SK-N-SH (cell line): ENCODE data around the gene APLN. TPM values are rescaled to one million over a fixed set of nuclear protein-coding genes. Genes with fewer than 3 reads are reported as not detected.
A peak's percentile ranks its signal among the peaks of the same experiment; 100 is the strongest.

Experiments
- CTCF ChIA-PET: fragments of 300-600, 350-600 bp; formaldehyde crosslinking; extraction: SDS; loops from one replicate; lab custom pipeline; 2021; lab: Yijun Ruan, JAX
- POLR2A ChIA-PET: fragments of 350-600 bp; sonication (Branson Sonifier 250); formaldehyde crosslinking; extraction: SDS; loops from one replicate; lab custom pipeline; 2020; ENCODE audit warnings: antibody characterized with exemption, inconsistent platforms; lab: Yijun Ruan, JAX
- DNase-seq: peaks from one replicate; pipeline ENCODE4 v3.0.0; 2012
- H2AFZ ChIP-seq: fragments of 200-600 bp; sonication (generic); 2 replicates; pipeline ENCODE4 v1.8.1; 2016; ENCODE audit warnings: antibody characterized with exemption, mild to moderate bottlenecking, low read depth
- H3F3A ChIP-seq: fragments of 200-600 bp; sonication (generic); replicated peaks from 2 replicates; pipeline ENCODE3; 2016; ENCODE audit warnings: antibody characterized with exemption, mild to moderate bottlenecking; ENCODE audit not compliant: insufficient read depth
- H3K27ac ChIP-seq, 2 experiments: fragments of 200-500 bp in 1 of 2; fragments of 200-600 bp in 1 of 2; sonication (Bioruptor generic) in 1 of 2; sonication (generic), shearing (Covaris generic) in 1 of 2; 2 replicates each; pipeline versions ENCODE4 v1.5.1 to v1.6.1; 2014 to 2016; ENCODE audit warnings: low read depth in 2 of 2, inconsistent platforms in 1 of 2, low read length in 1 of 2, mild to moderate bottlenecking in 1 of 2, mixed read lengths in 1 of 2
- H3K27me3 ChIP-seq: fragments of 200-600 bp; sonication (generic), shearing (Covaris generic); 2 replicates; pipeline ENCODE4 v1.6.1; 2016; ENCODE audit warnings: mixed run types; ENCODE audit not compliant: insufficient read depth
- H3K36me3 ChIP-seq, 2 experiments: fragments of 200-500 bp in 1 of 2; fragments of 200-600 bp in 1 of 2; sonication (Bioruptor generic) in 1 of 2; sonication (generic) in 1 of 2; replicated peaks in 1 of 2; 2 replicates each; pipeline versions ENCODE3 to v1.5.1; 2014 to 2016; ENCODE audit warnings: low read length in 1 of 2, mild to moderate bottlenecking in 1 of 2; ENCODE audit not compliant: insufficient read depth in 2 of 2, control insufficient read depth in 1 of 2
- H3K4me1 ChIP-seq, 2 experiments: fragments of 200-500 bp in 1 of 2; fragments of 200-600 bp in 1 of 2; sonication (Bioruptor generic) in 1 of 2; sonication (generic), shearing (Covaris generic) in 1 of 2; 2 replicates each; pipeline versions ENCODE4 v1.5.1 to v1.6.1; 2014 to 2016; ENCODE audit warnings: low read depth in 1 of 2, low read length in 1 of 2, mixed run types in 1 of 2; ENCODE audit not compliant: insufficient read depth in 2 of 2, control insufficient read depth in 1 of 2
- H3K4me2 ChIP-seq: fragments of 200-600 bp; sonication (generic), shearing (Covaris generic); 2 replicates; pipeline ENCODE4 v1.6.1; 2017; ENCODE audit warnings: mixed run types
- H3K4me3 ChIP-seq, 2 experiments: fragments of 200-500 bp in 1 of 2; fragments of 200-600 bp in 1 of 2; sonication (Bioruptor generic) in 1 of 2; sonication (generic), shearing (Covaris generic) in 1 of 2; 2 replicates each; pipeline versions ENCODE4 v1.5.1 to v1.8.1; 2014 to 2016; ENCODE audit warnings: low read depth in 2 of 2, inconsistent platforms in 1 of 2, low read length in 1 of 2, mild to moderate bottlenecking in 1 of 2, mixed read lengths in 1 of 2, moderate library complexity in 1 of 2
- H3K79me2 ChIP-seq: fragments of 200-600 bp; sonication (generic); 2 replicates; pipeline ENCODE4 v1.8.1; 2017; ENCODE audit warnings: mild to moderate bottlenecking; ENCODE audit not compliant: insufficient read depth
- H3K9ac ChIP-seq: fragments of 200-600 bp; sonication (generic); 2 replicates; pipeline ENCODE4 v1.6.1; 2017; ENCODE audit warnings: mixed run types
- H3K9me2 ChIP-seq: fragments of 200-600 bp; sonication (generic); 2 replicates; pipeline ENCODE4 v1.6.1; 2017; ENCODE audit warnings: mixed run types
- H3K9me3 ChIP-seq: fragments of 200-600 bp; sonication (generic); 2 replicates; pipeline ENCODE4 v1.6.1; 2017; ENCODE audit warnings: mixed run types, mild to moderate bottlenecking, moderate library complexity
- H4K20me1 ChIP-seq: fragments of 200-600 bp; sonication (generic); 2 replicates; pipeline ENCODE4 v1.6.1; 2017; ENCODE audit warnings: mild to moderate bottlenecking, mixed run types; ENCODE audit not compliant: insufficient read depth
- CHD2 ChIP-seq: fragments of 150-350 bp; IDR thresholded peaks from 2 replicates; pipeline ENCODE4 v1.6.1; 2018; ENCODE audit warnings: low read length; ENCODE audit not compliant: partially characterized antibody
- ELF1 ChIP-seq: IDR thresholded peaks from 2 replicates; pipeline ENCODE4 v1.4.0; 2012
- EP300 ChIP-seq, 2 experiments: IDR thresholded peaks; 2 replicates each; pipeline versions ENCODE4 v1.4.0 to v1.6.1; 2012; ENCODE audit warnings: borderline replicate concordance in 1 of 2, low read depth in 1 of 2, low read length in 1 of 2
- FOSL2 ChIP-seq: IDR thresholded peaks from 2 replicates; pipeline ENCODE4 v1.4.0; 2012; ENCODE audit warnings: low read depth, mild to moderate bottlenecking, moderate library complexity, borderline replicate concordance
- FOXJ3 ChIP-seq: sonication (generic); formaldehyde crosslinking; IDR thresholded peaks from 2 replicates; pipeline ENCODE4 v1.5.1; 2020; ENCODE audit warnings: mild to moderate bottlenecking, missing genetic modification reagents
- GABPA ChIP-seq: IDR thresholded peaks from 2 replicates; pipeline ENCODE4 v1.4.0; 2012; ENCODE audit warnings: low read depth, mild to moderate bottlenecking
- GATA2 ChIP-seq: sonication (generic); formaldehyde crosslinking; IDR thresholded peaks from 2 replicates; pipeline ENCODE4 v1.5.0; 2020; ENCODE audit warnings: mild to moderate bottlenecking, missing genetic modification reagents
- JUND ChIP-seq: IDR thresholded peaks from 2 replicates; pipeline ENCODE4 v1.4.0; 2012
- MEF2A ChIP-seq: IDR thresholded peaks from 2 replicates; pipeline ENCODE4 v1.4.0; 2012; ENCODE audit warnings: low read depth, borderline replicate concordance
- MXI1 ChIP-seq: IDR thresholded peaks from 2 replicates; pipeline ENCODE4 v1.6.1; 2012; ENCODE audit warnings: mild to moderate bottlenecking, low read depth, low read length, improper control_type of control experiment
- NFIC ChIP-seq: IDR thresholded peaks from 2 replicates; pipeline ENCODE4 v1.4.0; 2012; ENCODE audit warnings: borderline replicate concordance
- POLR2AphosphoS5 ChIP-seq: IDR thresholded peaks from 2 replicates; pipeline ENCODE4 v1.6.1; 2012; ENCODE audit warnings: low read depth, low read length
- REST ChIP-seq: IDR thresholded peaks from 2 replicates; pipeline ENCODE4 v1.6.1; 2012; ENCODE audit warnings: mild to moderate bottlenecking, low read depth, low read length, moderate library complexity
- RFX5 ChIP-seq: IDR thresholded peaks from 2 replicates; pipeline ENCODE4 v1.6.1; 2012; ENCODE audit warnings: mild to moderate bottlenecking, improper control_type of control experiment, low read length
- RXRA ChIP-seq: IDR thresholded peaks from 2 replicates; pipeline ENCODE4 v1.4.0; 2012; ENCODE audit warnings: low read depth, mild to moderate bottlenecking, borderline replicate concordance
- TAF1 ChIP-seq: IDR thresholded peaks from 2 replicates; pipeline ENCODE4 v1.6.1; 2012; ENCODE audit warnings: low read depth, mild to moderate bottlenecking, low read length, moderate library complexity, borderline replicate concordance
- TCF12 ChIP-seq: IDR thresholded peaks from 2 replicates; pipeline ENCODE4 v1.4.0; 2012
- YY1 ChIP-seq: IDR thresholded peaks from 2 replicates; pipeline ENCODE4 v1.4.0; 2012; ENCODE audit warnings: low read depth, mild to moderate bottlenecking
- WGBS: methylation state at CpG from one replicate; pipeline ENCODE4 v1.1.6; 2017; ENCODE audit warnings: low lambda C conversion rate; 5-methylcytosine and 5-hydroxymethylcytosine counted together
- polyA plus RNA-seq, 3 experiments: library from polyadenylated mRNA; depleted of rRNA; stranded (reverse); fragments of >200 nt; gene quantifications; 2 replicates each; pipeline ENCODE4 v1.2.3, GENCODE V29; 2012
- TF ChIP-seq, protein P1 (sequence below): fragments of 150-350 bp; IDR thresholded peaks from 2 replicates; pipeline ENCODE4 v1.6.1; 2016; ENCODE audit warnings: mild to moderate bottlenecking, low read depth, low read length
- TF ChIP-seq, protein P2 (sequence below): fragments of 150-350 bp; IDR thresholded peaks from 2 replicates; pipeline ENCODE4 v1.6.1; 2017; ENCODE audit warnings: antibody characterized with exemption, low read length, low read depth, borderline replicate concordance
- TF ChIP-seq, protein P3 (sequence below): IDR thresholded peaks from 2 replicates; pipeline ENCODE4 v1.4.0; 2012; ENCODE audit warnings: low read depth
- TF ChIP-seq, protein P4 (sequence below): IDR thresholded peaks from 2 replicates; pipeline ENCODE4 v1.4.0; 2012; ENCODE audit warnings: low read depth, borderline replicate concordance
- TF ChIP-seq, protein P5 (sequence below): IDR thresholded peaks from 2 replicates; pipeline ENCODE4 v1.4.0; 2012; ENCODE audit warnings: low read depth, borderline replicate concordance

APLN gene
- 0.71 and 0.82 TPM in 2 replicates for polyA plus RNA-seq (2012; rRNA removed)
- 0.41 and 0.75 TPM in 2 replicates for polyA plus RNA-seq (2012; cell fraction: cytosol; rRNA removed)
- polyA plus RNA-seq (2012; cell fraction: nucleus; rRNA removed) = 0.31 and 0.47 TPM in 2 replicates

- no peak within 1 kb of the TSS for H3K9ac ChIP-seq
- H3K27ac ChIP-seq = peak within 1 kb of the TSS in 1 of 2 experiments; percentile 53; a peak in 1 of 4 replicates
Measured at GRCh38 chrX:129654652-129655546, at the start of gene APLN. Gene APLN, minus strand, starts transcription at chrX:129654956. Its CDS starts 326 bp downstream, at chrX:129654630.

More at GRCh38 chrX:129654652-129655546, at the start of gene APLN:
- H3F3A ChIP-seq = no peaks in the 10 kb centered on the region
- TF ChIP-seq, protein P1, sequence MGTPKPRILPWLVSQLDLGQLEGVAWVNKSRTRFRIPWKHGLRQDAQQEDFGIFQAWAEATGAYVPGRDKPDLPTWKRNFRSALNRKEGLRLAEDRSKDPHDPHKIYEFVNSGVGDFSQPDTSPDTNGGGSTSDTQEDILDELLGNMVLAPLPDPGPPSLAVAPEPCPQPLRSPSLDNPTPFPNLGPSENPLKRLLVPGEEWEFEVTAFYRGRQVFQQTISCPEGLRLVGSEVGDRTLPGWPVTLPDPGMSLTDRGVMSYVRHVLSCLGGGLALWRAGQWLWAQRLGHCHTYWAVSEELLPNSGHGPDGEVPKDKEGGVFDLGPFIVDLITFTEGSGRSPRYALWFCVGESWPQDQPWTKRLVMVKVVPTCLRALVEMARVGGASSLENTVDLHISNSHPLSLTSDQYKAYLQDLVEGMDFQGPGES = no peak
- no peak for TF ChIP-seq GABPA
- TF ChIP-seq RFX5 = no peak
- no peak for TF ChIP-seq CHD2
- no peak for TF ChIP-seq MEF2A
- TF ChIP-seq, protein P2, sequence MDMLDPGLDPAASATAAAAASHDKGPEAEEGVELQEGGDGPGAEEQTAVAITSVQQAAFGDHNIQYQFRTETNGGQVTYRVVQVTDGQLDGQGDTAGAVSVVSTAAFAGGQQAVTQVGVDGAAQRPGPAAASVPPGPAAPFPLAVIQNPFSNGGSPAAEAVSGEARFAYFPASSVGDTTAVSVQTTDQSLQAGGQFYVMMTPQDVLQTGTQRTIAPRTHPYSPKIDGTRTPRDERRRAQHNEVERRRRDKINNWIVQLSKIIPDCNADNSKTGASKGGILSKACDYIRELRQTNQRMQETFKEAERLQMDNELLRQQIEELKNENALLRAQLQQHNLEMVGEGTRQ = no peak
- TF ChIP-seq MXI1 = peak; percentile 2; the same call in 1 of the 2 replicates
- TF ChIP-seq EP300 (IDR thresholded peaks at IDR 0.05; ENCODE audit: borderline replicate concordance in 1 of 2, low read depth in 1 of 2, low read length in 1 of 2) = peak in 1 of 2 experiments; percentile 10; a peak in 1 of 4 replicates
- no peak for TF ChIP-seq JUND
- TF ChIP-seq, protein P3, sequence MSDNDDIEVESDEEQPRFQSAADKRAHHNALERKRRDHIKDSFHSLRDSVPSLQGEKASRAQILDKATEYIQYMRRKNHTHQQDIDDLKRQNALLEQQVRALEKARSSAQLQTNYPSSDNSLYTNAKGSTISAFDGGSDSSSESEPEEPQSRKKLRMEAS = no peak
- no peak for TF ChIP-seq ELF1
- no peak for TF ChIP-seq YY1
- TF ChIP-seq TAF1 = no peak
- TF ChIP-seq, protein P4, sequence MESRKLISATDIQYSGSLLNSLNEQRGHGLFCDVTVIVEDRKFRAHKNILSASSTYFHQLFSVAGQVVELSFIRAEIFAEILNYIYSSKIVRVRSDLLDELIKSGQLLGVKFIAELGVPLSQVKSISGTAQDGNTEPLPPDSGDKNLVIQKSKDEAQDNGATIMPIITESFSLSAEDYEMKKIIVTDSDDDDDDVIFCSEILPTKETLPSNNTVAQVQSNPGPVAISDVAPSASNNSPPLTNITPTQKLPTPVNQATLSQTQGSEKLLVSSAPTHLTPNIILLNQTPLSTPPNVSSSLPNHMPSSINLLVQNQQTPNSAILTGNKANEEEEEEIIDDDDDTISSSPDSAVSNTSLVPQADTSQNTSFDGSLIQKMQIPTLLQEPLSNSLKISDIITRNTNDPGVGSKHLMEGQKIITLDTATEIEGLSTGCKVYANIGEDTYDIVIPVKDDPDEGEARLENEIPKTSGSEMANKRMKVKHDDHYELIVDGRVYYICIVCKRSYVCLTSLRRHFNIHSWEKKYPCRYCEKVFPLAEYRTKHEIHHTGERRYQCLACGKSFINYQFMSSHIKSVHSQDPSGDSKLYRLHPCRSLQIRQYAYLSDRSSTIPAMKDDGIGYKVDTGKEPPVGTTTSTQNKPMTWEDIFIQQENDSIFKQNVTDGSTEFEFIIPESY = no peak
- TF ChIP-seq, protein P5, sequence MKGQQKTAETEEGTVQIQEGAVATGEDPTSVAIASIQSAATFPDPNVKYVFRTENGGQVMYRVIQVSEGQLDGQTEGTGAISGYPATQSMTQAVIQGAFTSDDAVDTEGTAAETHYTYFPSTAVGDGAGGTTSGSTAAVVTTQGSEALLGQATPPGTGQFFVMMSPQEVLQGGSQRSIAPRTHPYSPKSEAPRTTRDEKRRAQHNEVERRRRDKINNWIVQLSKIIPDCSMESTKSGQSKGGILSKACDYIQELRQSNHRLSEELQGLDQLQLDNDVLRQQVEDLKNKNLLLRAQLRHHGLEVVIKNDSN = peak; percentile 83
- no peak for TF ChIP-seq TCF12
- no peak for TF ChIP-seq REST
- no peak for TF ChIP-seq RXRA
- no peak for TF ChIP-seq GATA2 (CRISPR knock-in tag)
- TF ChIP-seq NFIC = peak; percentile 85
- no peak for TF ChIP-seq FOXJ3 (CRISPR knock-in tag)
- TF ChIP-seq FOSL2 = no peak
- no peak for TF ChIP-seq POLR2AphosphoS5
- peak; percentile 80 for DNase-seq
- H3K9me2 ChIP-seq = no peaks in the 10 kb centered on the region
- peaks cover 44% of the 10 kb centered on the region for H3K27me3 ChIP-seq
- 6% methylated on average over 15 of the region's 67 CpGs for WGBS
- ChIA-PET CTCF (interaction anchor here (0.9 to 11.6 kb wide), 6 partner anchors 16 to 405 kb away, joined by 3 to 109 read pairs (median 4); no protein-coding TSS in a partner anchor), POLR2A (interaction anchor here (1.0 to 1.1 kb wide), 2 partner anchors 19 to 84 kb away, joined by 3 to 8 read pairs; partner anchors contain the start of gene XPNPEP2)
- peak within 1 kb of the TSS; percentile 91 for H3K4me2 ChIP-seq
- H3K36me3 ChIP-seq = no peaks in the 10 kb centered on the region
- H2AFZ ChIP-seq = peak within 1 kb of the TSS; percentile 65; the same call in 1 of the 2 replicates
- H3K9me3 ChIP-seq = no peaks in the 10 kb centered on the region
- peak within 1 kb of the TSS; percentile 50 to 61 for H3K4me3 ChIP-seq
- no peaks in the 10 kb centered on the region for H3K79me2 ChIP-seq
- H3K4me1 ChIP-seq = peaks cover 0 to 45% of the 10 kb centered on the region in 2 experiments; a peak in 1 of 4 replicates
- no peaks in the 10 kb centered on the region for H4K20me1 ChIP-seq
